Activated CD4-positive, alpha-beta T cell treated with anti-CD3 and anti-CD28 coated beads, Interleukin-2, amount 50 U/mL, for 24 hours (primary cell): Measurements from ENCODE around the gene TMEM208.

ENCODE experiments used
- DNase-seq, 2 donors: peaks; one replicate each; pipeline ENCODE4 v3.0.0-alpha.2; 2020; ENCODE audit warnings: low read depth in 1 of 2, low spot score in 1 of 2

The TMEM208 gene

GRCh38 chr16:67248401-67249177, 21.7 kb downstream of the TMEM208 start, which contains the start of gene SLC9A5:
TSS of gene SLC9A5 (plus strand) at chr16:67248979. CDS start at chr16:67249015, 36 bp downstream.
- no peak for DNase-seq

GRCh38 chr16:67249178-67250044, 22.5 kb downstream of the TMEM208 start:
- no peak for DNase-seq

- DNase-seq, result no peak
These were observed 23.1 kb downstream of the TMEM208 start for GRCh38 chr16:67250045-67250327.

- no peak for DNase-seq
These were observed 25.9 kb downstream of the TMEM208 start for GRCh38 chr16:67252609-67253497.

- no peak for DNase-seq
These were observed 28.0 kb downstream of the TMEM208 start for GRCh38 chr16:67254801-67255552.

- DNase-seq, result no peak
These were observed 28.8 kb downstream of the TMEM208 start for GRCh38 chr16:67255553-67256221.

GRCh38 chr16:67256701-67257230, 29.8 kb downstream of the TMEM208 start:
- DNase-seq, result no peak

- DNase-seq, result no peak
These were observed 30.7 kb downstream of the TMEM208 start for GRCh38 chr16:67257486-67258160.

GRCh38 chr16:67258161-67258835, 31.4 kb downstream of the TMEM208 start:
- no peak for DNase-seq

GRCh38 chr16:67259705-67260104, 32.8 kb downstream of the TMEM208 start:
- no peak for DNase-seq

- no peak for DNase-seq
These were observed 33.6 kb downstream of the TMEM208 start for GRCh38 chr16:67260426-67261063.

- DNase-seq, result no peak
These were observed 36.3 kb downstream of the TMEM208 start for GRCh38 chr16:67263201-67263600.

- no peak for DNase-seq
These were observed 37.3 kb downstream of the TMEM208 start for GRCh38 chr16:67264277-67264676.

- no peak for DNase-seq
These were observed 37.9 kb downstream of the TMEM208 start for GRCh38 chr16:67264866-67265265.

GRCh38 chr16:67265834-67266233, 38.9 kb downstream of the TMEM208 start:
- DNase-seq, result no peak

GRCh38 chr16:67268136-67268579, 41.2 kb downstream of the TMEM208 start:
- no peak for DNase-seq

- DNase-seq, result no peak
These were observed 42.8 kb downstream of the TMEM208 start for GRCh38 chr16:67269766-67270165.

- DNase-seq, result no peak
These were observed 44.0 kb downstream of the TMEM208 start for GRCh38 chr16:67270931-67271338.
